Measurements from ENCODE around the gene SLC27A2.
"Not testable (repeated sequence)": the region's sequence is repeated elsewhere in the genome, so short reads cannot be mapped to it uniquely, and the experiment has no call there.

The SLC27A2 gene

DNA sequence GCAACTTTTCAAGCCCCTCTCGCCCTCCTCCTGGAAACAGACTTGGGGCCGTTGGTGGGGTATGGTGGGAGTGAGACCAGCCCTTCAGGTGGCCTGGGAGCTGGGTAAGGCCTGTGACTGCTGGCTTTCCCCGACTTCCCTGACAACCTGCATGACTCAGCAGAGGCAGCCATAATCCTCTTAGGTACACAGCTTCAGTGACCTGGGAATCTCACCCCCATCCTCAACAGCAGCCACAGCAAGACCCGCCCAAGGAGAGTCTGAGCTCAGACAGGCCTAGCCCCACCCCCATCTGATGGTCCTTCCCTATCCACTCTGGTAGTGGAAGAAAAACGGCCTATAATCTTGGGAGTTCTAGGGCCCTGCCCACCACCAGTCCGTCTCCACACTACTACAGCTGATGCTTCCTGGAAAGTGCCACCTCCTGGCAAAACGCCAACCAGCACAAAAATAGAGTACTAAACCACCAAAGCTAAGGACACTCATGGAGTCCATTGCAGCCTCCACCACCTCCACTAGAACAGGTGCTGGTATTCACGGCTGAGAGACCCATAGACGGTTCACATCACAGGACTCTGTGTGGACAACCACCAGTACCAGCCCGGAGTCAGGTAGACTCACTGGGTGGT lies 13.1 kb upstream of the SLC27A2 start:
- no peak overlapping the region for H3K4me3 ChIP-seq (ENCODE audit: low read length)
- DNase-seq (ENCODE audit: low read depth): peak; percentile 20
- TF ChIP-seq, protein P1, sequence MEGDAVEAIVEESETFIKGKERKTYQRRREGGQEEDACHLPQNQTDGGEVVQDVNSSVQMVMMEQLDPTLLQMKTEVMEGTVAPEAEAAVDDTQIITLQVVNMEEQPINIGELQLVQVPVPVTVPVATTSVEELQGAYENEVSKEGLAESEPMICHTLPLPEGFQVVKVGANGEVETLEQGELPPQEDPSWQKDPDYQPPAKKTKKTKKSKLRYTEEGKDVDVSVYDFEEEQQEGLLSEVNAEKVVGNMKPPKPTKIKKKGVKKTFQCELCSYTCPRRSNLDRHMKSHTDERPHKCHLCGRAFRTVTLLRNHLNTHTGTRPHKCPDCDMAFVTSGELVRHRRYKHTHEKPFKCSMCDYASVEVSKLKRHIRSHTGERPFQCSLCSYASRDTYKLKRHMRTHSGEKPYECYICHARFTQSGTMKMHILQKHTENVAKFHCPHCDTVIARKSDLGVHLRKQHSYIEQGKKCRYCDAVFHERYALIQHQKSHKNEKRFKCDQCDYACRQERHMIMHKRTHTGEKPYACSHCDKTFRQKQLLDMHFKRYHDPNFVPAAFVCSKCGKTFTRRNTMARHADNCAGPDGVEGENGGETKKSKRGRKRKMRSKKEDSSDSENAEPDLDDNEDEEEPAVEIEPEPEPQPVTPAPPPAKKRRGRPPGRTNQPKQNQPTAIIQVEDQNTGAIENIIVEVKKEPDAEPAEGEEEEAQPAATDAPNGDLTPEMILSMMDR (IDR thresholded peaks at IDR 0.05; ENCODE audit: insufficient read depth, low read depth, low read length, missing control alignments): no peak

DNA sequence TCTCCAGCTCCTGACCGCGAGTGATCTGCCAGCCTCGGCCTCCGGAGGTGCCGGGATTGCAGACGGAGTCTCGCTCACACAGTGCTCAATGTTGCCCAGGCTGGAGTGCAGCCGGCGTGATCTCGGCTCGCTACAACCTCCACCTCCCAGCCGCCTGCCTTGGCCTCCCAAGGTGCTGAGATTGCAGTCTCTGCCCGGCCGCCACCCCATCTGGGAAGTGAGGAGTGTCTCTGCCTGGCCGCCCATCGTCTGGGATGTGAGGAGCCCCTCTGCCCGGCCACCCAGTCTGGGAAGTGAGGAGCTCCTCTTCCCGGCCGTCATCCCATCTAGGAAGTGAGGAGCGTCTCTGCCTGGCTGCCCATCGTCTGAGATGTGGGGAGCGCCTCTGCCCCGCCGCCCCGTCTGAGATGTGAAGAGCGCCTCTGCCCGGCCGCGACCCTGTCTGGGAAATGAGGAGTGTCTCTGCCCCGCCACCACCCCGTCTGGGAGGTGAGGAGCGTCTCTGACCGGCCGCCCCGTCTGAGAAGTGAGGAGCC lies 9.6 kb upstream of the SLC27A2 start:
- not testable (repeated sequence) for DNase-seq (ENCODE audit: low read depth); H3K4me3 ChIP-seq (ENCODE audit: low read length)

DNA sequence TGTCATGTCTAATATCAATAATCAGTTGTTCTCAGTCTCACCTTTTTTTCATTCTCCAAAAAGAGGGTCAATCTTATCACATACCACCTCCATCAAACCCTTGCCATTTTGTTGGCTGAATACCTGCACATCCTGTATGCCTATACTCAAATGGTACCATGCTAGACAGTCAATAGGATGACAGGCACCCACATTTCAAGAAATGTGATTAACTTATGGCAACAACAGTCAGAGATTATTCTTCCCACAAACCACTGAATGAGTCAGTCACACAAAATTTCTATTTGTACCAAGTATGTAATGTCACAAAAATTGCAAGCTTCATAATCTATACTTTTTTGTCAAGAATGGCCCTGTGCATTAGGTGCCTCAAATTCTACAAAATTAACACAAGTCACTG lies 5.1 kb upstream of the SLC27A2 start:
- no peak overlapping the region for H3K4me3 ChIP-seq (ENCODE audit: low read length)
- TF ChIP-seq, protein P1 (IDR thresholded peaks at IDR 0.05; ENCODE audit: insufficient read depth, low read depth, low read length, missing control alignments): no peak
- no peak for DNase-seq (ENCODE audit: low read depth)

DNA sequence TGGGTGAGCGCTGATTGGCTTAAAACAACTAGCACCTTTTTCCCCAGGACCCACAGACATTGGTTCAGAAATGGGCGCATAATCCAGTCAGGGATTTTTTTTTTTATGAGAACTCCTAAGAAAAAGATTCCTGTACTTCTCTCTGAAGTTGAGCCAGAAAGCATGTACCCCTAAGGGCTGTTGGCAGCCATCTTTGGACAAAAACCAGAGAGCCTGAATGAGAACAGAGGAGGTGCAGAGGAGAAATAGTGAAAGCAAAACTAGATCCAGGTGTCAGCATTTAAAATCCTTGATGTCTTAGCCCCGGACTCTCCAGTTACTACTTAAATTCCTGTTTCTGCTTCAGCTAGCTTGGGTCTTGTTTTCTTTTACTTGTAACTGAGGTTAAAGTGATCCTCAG lies 1.9 kb upstream of the SLC27A2 start:
- TF ChIP-seq, protein P1 (IDR thresholded peaks at IDR 0.05; ENCODE audit: insufficient read depth, low read depth, low read length, missing control alignments): no peak
- H3K4me3 ChIP-seq (ENCODE audit: low read length): no peak overlapping the region
- DNase-seq (ENCODE audit: low read depth): no peak

DNA sequence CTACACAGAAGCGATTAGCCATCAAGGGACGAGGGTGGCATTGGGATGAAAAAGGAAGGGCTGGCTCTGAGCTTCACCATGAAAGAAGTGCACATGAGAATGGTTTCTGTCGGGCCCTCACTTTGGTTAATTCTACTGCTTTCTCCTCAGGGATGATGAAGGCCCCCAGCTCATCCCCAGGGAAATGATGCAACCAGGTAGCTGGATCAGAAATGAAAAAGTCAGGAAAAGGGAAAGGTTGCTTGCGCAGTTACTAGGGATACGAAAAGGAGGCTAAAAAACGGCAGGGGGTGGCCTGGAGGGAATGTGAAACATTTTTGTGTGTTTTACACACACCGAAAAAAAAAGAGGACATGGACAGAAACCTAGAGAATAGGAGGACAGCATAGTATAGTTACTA lies 1.4 kb upstream of the SLC27A2 start:
- TF ChIP-seq, protein P1 (IDR thresholded peaks at IDR 0.05; ENCODE audit: insufficient read depth, low read depth, low read length, missing control alignments): no peak
- DNase-seq (ENCODE audit: low read depth): no peak
- H3K4me3 ChIP-seq (ENCODE audit: low read length): no peak overlapping the region

DNA sequence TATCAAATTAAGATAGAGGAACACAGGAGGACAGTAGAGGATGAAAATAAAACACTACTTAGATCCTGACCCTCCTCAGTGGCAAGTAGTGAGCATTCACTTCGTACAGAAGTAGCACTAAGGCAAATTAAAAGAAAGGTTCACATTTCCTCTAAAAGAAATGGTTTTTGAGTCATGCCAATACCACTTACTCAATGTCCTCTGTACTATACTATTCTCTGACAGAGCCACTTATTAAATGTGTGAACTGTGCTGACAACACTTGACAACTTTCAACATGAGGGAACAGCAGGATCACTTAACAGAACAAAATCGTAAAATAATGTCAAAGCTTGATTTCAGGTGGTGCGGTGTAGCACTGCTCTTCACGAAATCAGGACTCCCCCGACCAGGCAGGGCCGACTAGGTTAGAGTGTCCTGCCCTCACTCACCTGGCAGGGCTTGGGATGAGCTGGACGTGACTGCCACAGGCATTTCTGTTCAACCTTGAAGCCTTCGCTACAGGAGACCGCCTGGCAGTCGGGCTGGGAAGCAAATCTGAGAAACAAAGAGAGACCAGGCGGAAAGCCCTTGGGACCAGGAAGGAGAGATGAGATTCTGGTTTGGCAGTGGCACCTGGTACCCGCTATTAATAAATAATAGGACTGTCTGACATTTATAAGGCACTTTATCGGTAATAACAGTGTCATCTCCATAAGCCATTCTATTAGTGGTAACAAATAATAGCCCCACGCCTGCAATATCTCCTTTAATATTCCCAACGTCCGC lies 611 bp upstream of the SLC27A2 start:
- no peak for DNase-seq (ENCODE audit: low read depth)
- H3K4me3 ChIP-seq (ENCODE audit: low read length): peak overlapping the region; percentile 45
- TF ChIP-seq, protein P1 (IDR thresholded peaks at IDR 0.05; ENCODE audit: insufficient read depth, low read depth, low read length, missing control alignments): no peak

DNA sequence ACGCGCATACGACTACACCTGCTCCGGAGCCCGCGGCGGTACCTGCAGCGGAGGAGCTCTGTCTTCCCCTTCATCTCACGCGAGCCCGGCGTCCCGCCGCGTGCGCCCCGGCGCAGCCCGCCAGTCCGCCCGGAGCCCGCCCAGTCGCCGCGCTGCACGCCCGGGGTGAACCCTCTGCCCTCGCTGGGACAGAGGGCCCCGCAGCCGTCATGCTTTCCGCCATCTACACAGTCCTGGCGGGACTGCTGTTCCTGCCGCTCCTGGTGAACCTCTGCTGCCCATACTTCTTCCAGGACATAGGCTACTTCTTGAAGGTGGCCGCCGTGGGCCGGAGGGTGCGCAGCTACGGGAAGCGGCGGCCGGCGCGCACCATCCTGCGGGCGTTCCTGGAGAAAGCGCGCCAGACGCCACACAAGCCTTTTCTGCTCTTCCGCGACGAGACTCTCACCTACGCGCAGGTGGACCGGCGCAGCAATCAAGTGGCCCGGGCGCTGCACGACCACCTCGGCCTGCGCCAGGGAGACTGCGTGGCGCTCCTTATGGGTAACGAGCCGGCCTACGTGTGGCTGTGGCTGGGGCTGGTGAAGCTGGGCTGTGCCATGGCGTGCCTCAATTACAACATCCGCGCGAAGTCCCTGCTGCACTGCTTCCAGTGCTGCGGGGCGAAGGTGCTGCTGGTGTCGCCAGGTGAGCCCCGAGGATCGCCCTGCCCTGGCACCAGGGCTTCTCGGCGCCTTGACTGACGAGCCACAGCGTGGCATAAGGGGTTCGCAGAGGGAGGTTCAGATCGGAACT lies 420 bp downstream of the SLC27A2 start:
- DNase-seq (ENCODE audit: low read depth): peak; percentile 44
- TF ChIP-seq, protein P1 (IDR thresholded peaks at IDR 0.05; ENCODE audit: insufficient read depth, low read depth, low read length, missing control alignments): no peak
- peak overlapping the region; percentile 45 for H3K4me3 ChIP-seq (ENCODE audit: low read length)
